Mesenchymal stem cell (in vitro differentiated cells and primary cell): ENCODE results near the gene MAPK8.

Experiments used
- DNase-seq: peaks from one replicate; pipeline ENCODE4 v3.0.0-alpha.2; 2013
- H2AFZ ChIP-seq: one replicate; pipeline ENCODE4 v1.6.1; 2013; ENCODE audit warnings: low read depth, mild to moderate bottlenecking, control low read depth, inconsistent platforms, low read length, moderate library complexity
- H2AK5ac ChIP-seq: 2 replicates; pipeline ENCODE4 v1.6.1; 2013; ENCODE audit warnings: low read length, moderate library complexity, mild to moderate bottlenecking, inconsistent platforms; ENCODE audit not compliant: severe bottlenecking
- H2BK120ac ChIP-seq: one replicate; pipeline ENCODE4 v1.6.1; 2013; ENCODE audit warnings: low read depth, mild to moderate bottlenecking, inconsistent platforms, low read length, moderate library complexity
- H2BK12ac ChIP-seq, 2 experiments: one replicate each; pipeline ENCODE4 v1.6.1; 2013; ENCODE audit warnings: inconsistent platforms in 2 of 2, low read length in 2 of 2, mild to moderate bottlenecking in 2 of 2, moderate library complexity in 2 of 2, control low read depth in 1 of 2
- H2BK15ac ChIP-seq: one replicate; pipeline ENCODE4 v1.6.1; 2013; ENCODE audit warnings: mild to moderate bottlenecking, low read depth, inconsistent platforms; ENCODE audit not compliant: poor library complexity, severe bottlenecking
- H2BK5ac ChIP-seq: 2 replicates; pipeline ENCODE4 v1.6.1; 2013; ENCODE audit warnings: low read depth, mild to moderate bottlenecking, low read length, control low read depth, inconsistent platforms; ENCODE audit not compliant: poor library complexity, severe bottlenecking
- H3K14ac ChIP-seq, 2 experiments: one replicate each; pipeline ENCODE4 v1.6.1; 2013; ENCODE audit warnings: inconsistent platforms in 2 of 2, low read length in 2 of 2, control low read depth in 1 of 2, mild to moderate bottlenecking in 1 of 2, moderate library complexity in 1 of 2
- H3K18ac ChIP-seq, 2 experiments: one replicate each; pipeline ENCODE4 v1.6.1; 2013; ENCODE audit warnings: inconsistent platforms in 2 of 2, low read length in 2 of 2, control low read depth in 1 of 2, low read depth in 1 of 2, mild to moderate bottlenecking in 1 of 2
- H3K23ac ChIP-seq, 2 experiments: one replicate each; pipeline ENCODE4 v1.6.1; 2013; ENCODE audit warnings: inconsistent platforms in 2 of 2, low read length in 2 of 2, mild to moderate bottlenecking in 2 of 2, moderate library complexity in 2 of 2, control low read depth in 1 of 2
- H3K27ac ChIP-seq: 2 replicates; pipeline ENCODE4 v1.5.1; 2013; ENCODE audit warnings: mild to moderate bottlenecking, moderate library complexity, low read length, control low read depth, inconsistent platforms; ENCODE audit not compliant: poor library complexity, severe bottlenecking
- H3K27me3 ChIP-seq, 2 experiments: 2 replicates each; pipeline versions ENCODE4 v1.6.1 to v1.7.0; 2013; ENCODE audit warnings: low read length in 2 of 2, mild to moderate bottlenecking in 2 of 2, moderate library complexity in 2 of 2, control low read depth in 1 of 2, inconsistent platforms in 1 of 2; ENCODE audit not compliant: control insufficient read depth in 1 of 2, insufficient read depth in 1 of 2
- H3K36me3 ChIP-seq, 2 experiments: 2 replicates each; pipeline versions ENCODE4 v1.6.1 to v1.7.0; 2013; ENCODE audit warnings: low read length in 2 of 2, control low read depth in 1 of 2, inconsistent platforms in 1 of 2, low read depth in 1 of 2, mild to moderate bottlenecking in 1 of 2; ENCODE audit not compliant: insufficient read depth in 2 of 2, control insufficient read depth in 1 of 2
- H3K4ac ChIP-seq, 2 experiments: one replicate each; pipeline ENCODE4 v1.6.1; 2013; ENCODE audit warnings: inconsistent platforms in 2 of 2, low read length in 2 of 2, mild to moderate bottlenecking in 2 of 2, moderate library complexity in 2 of 2, control low read depth in 1 of 2, low read depth in 1 of 2
- H3K4me1 ChIP-seq: 2 replicates; pipeline ENCODE4 v1.6.1; 2013; ENCODE audit warnings: low read depth, low read length, control low read depth; ENCODE audit not compliant: control insufficient read depth, insufficient read depth
- H3K4me2 ChIP-seq: 2 replicates; pipeline ENCODE4 v1.6.1; 2013; ENCODE audit warnings: low read length, mild to moderate bottlenecking, inconsistent platforms; ENCODE audit not compliant: poor library complexity, severe bottlenecking
- H3K4me3 ChIP-seq, 2 experiments: 2 replicates each; pipeline versions ENCODE4 v1.5.1 to v1.7.0; 2013; ENCODE audit warnings: low read length in 2 of 2, mild to moderate bottlenecking in 2 of 2, control low read depth in 1 of 2, low read depth in 1 of 2; ENCODE audit not compliant: insufficient read depth in 1 of 2
- H3K79me1 ChIP-seq: replicated peaks from 2 replicates; pipeline ENCODE4 v1.6.1; 2013; ENCODE audit warnings: mild to moderate bottlenecking, control low read depth, low read length, inconsistent platforms; ENCODE audit not compliant: poor library complexity, severe bottlenecking
- H3K9ac ChIP-seq: 2 replicates; pipeline ENCODE4 v1.7.0; 2013; ENCODE audit warnings: mild to moderate bottlenecking, low read length, moderate library complexity
- H3K9me3 ChIP-seq: 2 replicates; pipeline ENCODE4 v1.7.0; 2013; ENCODE audit warnings: mild to moderate bottlenecking, low read length; ENCODE audit not compliant: control insufficient read depth
- H4K8ac ChIP-seq: one replicate; pipeline ENCODE4 v1.6.1; 2013; ENCODE audit warnings: inconsistent platforms, mild to moderate bottlenecking, low read length, moderate library complexity
- H4K91ac ChIP-seq: one replicate; pipeline ENCODE4 v1.6.1; 2013; ENCODE audit warnings: mild to moderate bottlenecking, low read length, inconsistent platforms
- WGBS: methylation state at CpG from one replicate; pipeline ENCODE4 v1.1.7; 2013; ENCODE audit warnings: mixed read lengths; 5-methylcytosine and 5-hydroxymethylcytosine counted together

MAPK8 gene

DNA sequence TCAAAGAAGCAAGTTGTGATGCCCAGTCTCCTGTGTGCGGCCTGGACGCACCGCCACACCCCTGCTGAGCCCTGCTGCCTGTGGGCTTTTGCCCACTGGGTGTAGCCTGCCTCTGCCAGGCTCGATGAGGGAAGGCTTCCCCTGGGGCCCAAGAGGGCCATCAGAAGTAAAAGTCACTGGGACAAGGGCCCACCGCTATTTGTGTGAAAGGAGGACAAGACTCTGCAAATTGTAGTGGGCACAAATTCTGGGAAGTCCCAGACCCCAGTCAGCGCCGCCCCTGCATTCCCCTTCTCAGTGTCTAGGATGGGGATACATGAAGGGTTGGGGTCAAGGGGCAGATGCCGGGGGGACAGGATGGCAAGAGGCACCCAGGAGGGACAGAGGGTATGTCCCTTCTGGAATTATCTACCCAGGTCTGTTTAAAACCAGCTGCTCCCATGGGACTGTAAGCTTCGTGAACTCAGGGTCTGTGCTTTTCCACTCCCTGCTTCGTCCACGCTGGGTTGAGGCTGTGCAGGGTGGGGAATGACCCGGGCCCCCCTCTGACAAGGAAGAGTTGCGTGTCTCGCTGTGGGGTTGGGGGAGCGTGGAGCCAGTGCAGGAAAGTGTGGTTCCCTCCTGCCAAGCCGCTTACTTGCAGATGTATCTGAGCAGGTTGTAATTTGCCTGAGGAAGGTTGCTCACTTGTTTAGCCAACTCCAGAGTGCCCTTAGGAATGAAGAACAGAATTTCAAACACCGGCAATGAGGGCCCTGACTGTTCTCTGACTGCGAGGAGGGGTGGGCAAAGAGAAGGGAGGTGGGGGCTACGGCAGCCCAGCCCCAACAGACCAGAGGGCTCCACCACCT, 147.2 kb downstream of the MAPK8 start:
- Histone ChIP-seq H3K79me1 (peaks cover 3% of the 10 kb centered on the region), H3K4ac (no peak overlapping the region), H2BK12ac (no peak overlapping the region), H2AK5ac (no peak overlapping the region), H3K9ac (no peak overlapping the region), H2AFZ (no peak overlapping the region), H2BK120ac (no peak overlapping the region), H3K27me3 (no peaks in the 10 kb centered on the region), H3K36me3 (peaks cover 45 to 74% of the 10 kb centered on the region in 2 experiments), H2BK15ac (no peak overlapping the region), H3K4me1 (peaks cover 21% of the 10 kb centered on the region), H3K4me2 (no peak overlapping the region), H3K27ac (no peak overlapping the region), H3K23ac (no peak overlapping the region), H3K4me3 (no peak overlapping the region), H2BK5ac (no peak overlapping the region), H3K14ac (no peak overlapping the region), H3K18ac (no peak overlapping the region), H4K91ac (no peak overlapping the region), H3K9me3 (no peaks in the 10 kb centered on the region), H4K8ac (no peak overlapping the region)
- 95% methylated on average over 19 of the region's 19 CpGs for WGBS
- DNase-seq, result no peak

DNA sequence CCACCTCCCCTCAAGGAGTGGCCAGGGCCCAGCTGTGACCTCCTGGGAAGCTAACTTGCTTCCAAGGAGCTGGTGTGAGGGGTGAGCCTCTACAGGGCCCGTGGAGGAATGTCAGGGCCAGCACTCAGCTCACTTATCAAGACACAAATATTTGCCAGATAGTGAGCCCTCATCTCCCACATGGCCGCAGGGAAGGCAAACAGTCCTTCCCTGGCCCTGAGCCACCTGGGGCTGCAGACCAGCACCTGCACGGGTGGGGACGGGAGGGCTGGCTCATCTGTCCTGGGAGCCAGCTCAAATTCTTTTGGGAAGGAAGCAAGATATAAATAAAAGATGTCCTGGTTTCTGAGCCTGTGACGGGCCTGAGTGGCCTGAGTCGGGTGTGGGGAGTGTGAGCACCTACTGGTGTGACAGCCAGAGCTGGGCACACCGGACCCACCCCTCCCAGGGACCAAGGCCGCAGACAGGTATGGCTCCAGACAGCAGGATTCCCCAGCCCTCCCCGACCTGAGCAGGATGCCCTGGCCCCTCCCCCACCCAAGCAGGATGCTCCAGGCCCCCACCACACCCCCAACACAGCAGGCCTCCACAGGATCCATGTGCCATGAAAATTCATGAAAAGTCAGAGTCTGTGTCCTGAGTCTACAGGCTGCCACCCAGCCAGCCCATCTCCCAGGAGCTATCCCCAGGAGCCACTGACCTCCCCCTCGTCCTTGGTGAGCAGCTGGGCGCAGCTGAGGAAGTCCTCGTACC, 148.0 kb downstream of the MAPK8 start:
- H2BK5ac ChIP-seq, result no peak overlapping the region
- H3K4me1 ChIP-seq, result peaks cover 19% of the 10 kb centered on the region
- no peak for DNase-seq
- no peak overlapping the region for H3K4ac ChIP-seq
- H3K4me3 ChIP-seq, result no peak overlapping the region
- peaks cover 46 to 73% of the 10 kb centered on the region in 2 experiments for H3K36me3 ChIP-seq
- no peak overlapping the region for H2AK5ac ChIP-seq
- no peak overlapping the region for H3K23ac ChIP-seq
- peaks cover 3% of the 10 kb centered on the region for H3K79me1 ChIP-seq
- H2BK120ac ChIP-seq, result no peak overlapping the region
- no peak overlapping the region for H3K18ac ChIP-seq
- H2BK12ac ChIP-seq, result no peak overlapping the region
- no peak overlapping the region for H3K14ac ChIP-seq
- H3K27ac ChIP-seq, result no peak overlapping the region
- no peak overlapping the region for H3K9ac ChIP-seq
- H2AFZ ChIP-seq, result no peak overlapping the region
- no peaks in the 10 kb centered on the region for H3K27me3 ChIP-seq
- no peak overlapping the region for H3K4me2 ChIP-seq
- H4K8ac ChIP-seq, result no peak overlapping the region
- H4K91ac ChIP-seq, result no peak overlapping the region
- no peaks in the 10 kb centered on the region for H3K9me3 ChIP-seq
- H2BK15ac ChIP-seq, result no peak overlapping the region
- 79% methylated on average over 12 of the region's 12 CpGs for WGBS

DNA sequence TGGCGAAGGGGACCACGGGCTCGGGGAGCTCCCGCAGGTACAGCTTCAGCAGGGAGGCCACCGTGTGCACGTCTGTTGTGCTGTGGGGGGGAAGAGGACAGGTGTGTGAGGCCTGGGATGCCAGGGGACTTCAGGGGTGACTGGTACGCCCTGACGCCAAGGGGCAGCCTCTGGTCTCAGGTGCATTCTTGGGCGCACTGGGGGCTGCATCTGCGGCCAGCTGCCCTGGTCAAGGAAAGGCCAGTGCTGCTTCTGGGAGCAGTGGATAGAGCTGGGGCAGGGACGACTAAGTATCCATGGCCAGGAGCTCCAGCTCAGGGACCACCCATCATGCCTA, 148.5 kb downstream of the MAPK8 start:
- Histone ChIP-seq H2BK15ac (no peak overlapping the region), H3K4me1 (peaks cover 22% of the 10 kb centered on the region), H3K27ac (no peak overlapping the region), H2BK5ac (no peak overlapping the region), H4K8ac (no peak overlapping the region), H2AFZ (no peak overlapping the region), H3K14ac (peak overlapping the region in 1 of 2 experiments; percentile 2), H3K4ac (no peak overlapping the region), H2BK12ac (no peak overlapping the region), H3K18ac (no peak overlapping the region), H3K79me1 (peaks cover 3% of the 10 kb centered on the region), H3K27me3 (no peaks in the 10 kb centered on the region), H3K9ac (no peak overlapping the region), H2AK5ac (no peak overlapping the region), H2BK120ac (no peak overlapping the region), H4K91ac (peak overlapping the region; percentile 21), H3K36me3 (peaks cover 42 to 73% of the 10 kb centered on the region in 2 experiments), H3K4me2 (no peak overlapping the region), H3K4me3 (no peak overlapping the region), H3K9me3 (no peaks in the 10 kb centered on the region), H3K23ac (no peak overlapping the region)
- no peak for DNase-seq
- WGBS, result 97% methylated on average over 11 of the region's 11 CpGs

DNA sequence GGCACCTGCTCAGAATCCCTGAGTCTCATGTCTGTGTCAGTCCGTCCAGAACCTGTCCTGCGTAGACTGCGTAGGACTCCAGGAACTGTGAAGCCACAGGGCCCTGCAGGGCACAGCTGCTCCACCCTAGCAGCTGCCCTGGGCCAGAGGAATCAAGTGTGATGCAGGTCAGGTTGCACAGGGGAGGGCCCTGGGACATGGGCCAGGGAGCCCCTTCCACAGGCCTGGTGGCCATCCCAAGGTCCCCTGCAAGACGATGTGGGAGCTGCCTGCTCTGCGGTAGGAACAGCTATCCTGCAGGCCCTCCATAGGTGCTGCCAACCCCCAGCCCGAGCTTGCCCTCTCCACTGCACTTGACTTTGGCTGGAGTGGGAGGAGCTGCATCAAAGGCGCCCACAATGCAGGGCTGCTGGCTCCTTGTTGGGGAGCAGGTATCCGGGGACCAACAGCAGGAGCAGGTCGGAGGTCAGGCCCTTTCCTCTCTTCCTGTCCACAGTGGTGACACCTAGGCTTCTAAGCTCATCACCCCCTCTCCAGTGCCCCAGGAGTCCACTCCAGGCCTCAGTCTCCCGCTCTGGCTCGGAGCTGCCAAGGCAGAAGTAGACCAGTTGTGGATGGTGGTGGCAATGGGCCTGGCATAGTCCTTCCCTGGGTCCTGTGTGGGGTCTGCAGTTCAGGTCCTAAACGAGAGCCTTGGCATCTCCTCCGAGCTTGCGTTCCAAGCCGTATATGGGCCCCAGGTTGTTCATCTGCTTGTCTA, 149.1 kb downstream of the MAPK8 start:
- Histone ChIP-seq H3K9me3 (no peaks in the 10 kb centered on the region), H3K18ac (no peak overlapping the region), H4K91ac (peak overlapping the region; percentile 21), H2BK15ac (no peak overlapping the region), H3K36me3 (peaks cover 37 to 73% of the 10 kb centered on the region in 2 experiments), H4K8ac (no peak overlapping the region), H2AFZ (no peak overlapping the region), H3K4me1 (peaks cover 22% of the 10 kb centered on the region), H3K4ac (no peak overlapping the region), H2AK5ac (no peak overlapping the region), H3K4me3 (no peak overlapping the region), H3K14ac (no peak overlapping the region), H3K4me2 (no peak overlapping the region), H2BK5ac (no peak overlapping the region), H3K27me3 (no peaks in the 10 kb centered on the region), H3K79me1 (peaks cover 3% of the 10 kb centered on the region), H3K9ac (no peak overlapping the region), H3K23ac (no peak overlapping the region), H2BK120ac (no peak overlapping the region), H3K27ac (no peak overlapping the region), H2BK12ac (no peak overlapping the region)
- WGBS, result 98% methylated on average over 15 of the region's 15 CpGs
- DNase-seq, result no peak
